Measurements from ENCODE around the gene PALLD.

Gene PALLD

DNA sequence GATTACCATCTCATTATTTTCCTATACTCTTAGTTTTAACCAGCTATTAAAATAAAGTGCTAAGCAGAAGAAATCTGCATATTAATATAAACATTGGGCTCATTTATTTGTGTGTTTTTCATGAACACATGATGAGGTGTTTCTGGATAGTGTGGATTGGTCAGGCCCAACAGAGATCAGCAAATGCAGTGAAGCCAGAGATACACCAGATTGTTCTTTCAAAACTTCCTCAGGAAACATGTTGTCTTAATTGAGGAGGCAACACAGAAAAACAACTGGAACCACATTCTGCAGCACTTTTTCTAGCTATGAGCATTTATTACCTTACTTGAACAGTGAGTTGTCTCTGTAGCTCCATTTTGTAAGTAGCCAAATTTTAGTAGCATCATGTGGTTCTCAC, 69.9 kb downstream of the PALLD start:
- Histone ChIP-seq H3K79me2 (ENCODE audit: insufficient read depth, low read length) (no peaks in the 10 kb centered on the region), H3K36me3 (ENCODE audit: insufficient read depth, low read length) (no peaks in the 10 kb centered on the region), H2AFZ (ENCODE audit: low read length) (no peak overlapping the region), H3K9me2 (ENCODE audit: low read depth, low read length) (no peaks in the 10 kb centered on the region), H3K27me3 (ENCODE audit: insufficient read depth, low read length) (no peaks in the 10 kb centered on the region), H3K4me1 (ENCODE audit: insufficient read depth, low read length, severe bottlenecking) (no peaks in the 10 kb centered on the region), H4K20me1 (ENCODE audit: insufficient read depth, low read length) (no peaks in the 10 kb centered on the region), H3K9ac (ENCODE audit: low read length) (no peak overlapping the region), H3K4me2 (ENCODE audit: low read length) (no peak overlapping the region), H3F3A (ENCODE audit: insufficient read depth, low read length) (no peaks in the 10 kb centered on the region), H3K27ac (ENCODE audit: low read depth, low read length, poor library complexity, severe bottlenecking) (no peak overlapping the region), H3K4me3 (ENCODE audit: low read depth, low read length, poor library complexity, severe bottlenecking) (no peak overlapping the region), H3K9me3 (ENCODE audit: low read length) (no peaks in the 10 kb centered on the region)
- TF ChIP-seq EZH2 (IDR thresholded peaks at IDR 0.05; ENCODE audit: borderline replicate concordance, low read length): no peak
- TF ChIP-seq CTCF (IDR thresholded peaks at IDR 0.05; ENCODE audit: low read length): no peak

GRCh38 chr4:168569066-168569930, 72.4 kb downstream of the PALLD start:
- no peak overlapping the region for H3K27ac ChIP-seq (ENCODE audit: low read depth, low read length, poor library complexity, severe bottlenecking)
- H2AFZ ChIP-seq (ENCODE audit: low read length): no peak overlapping the region
- H3F3A ChIP-seq (ENCODE audit: insufficient read depth, low read length): no peaks in the 10 kb centered on the region

DNA sequence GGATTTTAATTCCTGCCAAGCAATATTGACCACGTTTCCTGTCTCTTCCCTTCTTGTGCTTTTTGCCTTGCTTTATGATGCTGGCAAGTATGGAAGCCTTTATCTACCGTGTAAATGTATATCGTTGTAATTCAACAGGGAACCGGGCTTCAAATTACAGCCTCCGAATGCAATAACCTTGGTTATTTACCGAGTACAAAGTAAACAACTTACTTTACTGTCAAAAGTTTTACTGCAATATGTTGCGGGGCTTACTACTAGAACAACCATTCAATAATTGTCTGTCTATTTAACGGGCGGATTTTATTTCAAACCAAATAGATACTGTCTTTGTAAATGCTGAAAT, 73.1 kb downstream of the PALLD start:
- H3K4me1 ChIP-seq (ENCODE audit: insufficient read depth, low read length, severe bottlenecking): no peaks in the 10 kb centered on the region
- H3K9me2 ChIP-seq (ENCODE audit: low read depth, low read length): no peaks in the 10 kb centered on the region
- TF ChIP-seq EZH2 (IDR thresholded peaks at IDR 0.05; ENCODE audit: borderline replicate concordance, low read length) (no peak), CTCF (IDR thresholded peaks at IDR 0.05; ENCODE audit: low read length) (no peak)
- no peaks in the 10 kb centered on the region for H3K36me3 ChIP-seq (ENCODE audit: insufficient read depth, low read length)
- no peaks in the 10 kb centered on the region for H4K20me1 ChIP-seq (ENCODE audit: insufficient read depth, low read length)
- no peak overlapping the region for H3K4me2 ChIP-seq (ENCODE audit: low read length)
- H3K9ac ChIP-seq (ENCODE audit: low read length): no peak overlapping the region
- H3K79me2 ChIP-seq (ENCODE audit: insufficient read depth, low read length): no peaks in the 10 kb centered on the region
- no peak overlapping the region for H2AFZ ChIP-seq (ENCODE audit: low read length)
- H3F3A ChIP-seq (ENCODE audit: insufficient read depth, low read length): no peaks in the 10 kb centered on the region
- no peaks in the 10 kb centered on the region for H3K9me3 ChIP-seq (ENCODE audit: low read length)
- no peak overlapping the region for H3K4me3 ChIP-seq (ENCODE audit: low read depth, low read length, poor library complexity, severe bottlenecking)
- no peak overlapping the region for H3K27ac ChIP-seq (ENCODE audit: low read depth, low read length, poor library complexity, severe bottlenecking)
- H3K27me3 ChIP-seq (ENCODE audit: insufficient read depth, low read length): no peaks in the 10 kb centered on the region

More at GRCh38 chr4:168569066-168569930, 72.4 kb downstream of the PALLD start:
- Histone ChIP-seq H3K9me2 (ENCODE audit: low read depth, low read length) (no peaks in the 10 kb centered on the region), H3K4me2 (ENCODE audit: low read length) (no peak overlapping the region), H3K9ac (ENCODE audit: low read length) (no peak overlapping the region), H3K79me2 (ENCODE audit: insufficient read depth, low read length) (no peaks in the 10 kb centered on the region), H3K27me3 (ENCODE audit: insufficient read depth, low read length) (no peaks in the 10 kb centered on the region), H3K36me3 (ENCODE audit: insufficient read depth, low read length) (no peaks in the 10 kb centered on the region), H4K20me1 (ENCODE audit: insufficient read depth, low read length) (no peaks in the 10 kb centered on the region), H3K9me3 (ENCODE audit: low read length) (no peaks in the 10 kb centered on the region), H3K4me1 (ENCODE audit: insufficient read depth, low read length, severe bottlenecking) (no peaks in the 10 kb centered on the region), H3K4me3 (ENCODE audit: low read depth, low read length, poor library complexity, severe bottlenecking) (no peak overlapping the region)
- TF ChIP-seq CTCF (IDR thresholded peaks at IDR 0.05; ENCODE audit: low read length) (no peak), EZH2 (IDR thresholded peaks at IDR 0.05; ENCODE audit: borderline replicate concordance, low read length) (no peak)
